HT-29 (cell line): ENCODE data around the gene FBXO40. TPM values are rescaled to one million over a fixed set of nuclear protein-coding genes. Genes with fewer than 3 reads are reported as not detected.

Experiments used
- DNase-seq: peaks from one replicate; pipeline ENCODE4 v3.0.0-alpha.2; 2015; ENCODE audit warnings: low spot score
- total RNA-seq: library from RNA; depleted of rRNA; stranded (reverse); fragments of >200 nt; shearing (Covaris generic); gene quantifications from 2 replicates; pipeline ENCODE4 v1.2.3, GENCODE V29; 2014

Gene FBXO40
- total RNA-seq, 1 experiment from 2014 or later = not detected

GRCh38 chr3:121621491-121621890 is 28.3 kb downstream of the FBXO40 start:
- DNase-seq = no peak

- no peak for DNase-seq
Observed at GRCh38 chr3:121624147-121624899, 31.1 kb downstream of the FBXO40 start.

DNA sequence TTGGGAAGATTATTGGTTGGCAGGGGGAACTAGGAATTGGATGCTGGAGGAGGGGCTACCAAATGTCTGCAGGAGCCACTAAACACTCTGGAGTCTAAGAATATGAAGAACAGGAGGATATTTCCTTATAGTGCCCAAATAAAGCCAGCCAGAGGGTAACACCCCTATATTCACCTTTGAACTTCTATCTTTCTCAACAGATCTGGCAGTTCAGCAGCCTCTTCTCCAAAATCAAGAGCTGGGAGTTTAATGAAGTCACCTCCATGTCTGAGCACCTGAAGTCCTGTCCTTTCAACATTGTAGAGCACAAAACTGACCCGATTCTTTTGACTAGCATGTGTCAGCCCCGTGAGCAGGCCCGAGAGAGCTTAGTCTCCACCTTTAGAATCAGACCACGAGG is 33.3 kb downstream of the FBXO40 start:
- no peak for DNase-seq

DNA sequence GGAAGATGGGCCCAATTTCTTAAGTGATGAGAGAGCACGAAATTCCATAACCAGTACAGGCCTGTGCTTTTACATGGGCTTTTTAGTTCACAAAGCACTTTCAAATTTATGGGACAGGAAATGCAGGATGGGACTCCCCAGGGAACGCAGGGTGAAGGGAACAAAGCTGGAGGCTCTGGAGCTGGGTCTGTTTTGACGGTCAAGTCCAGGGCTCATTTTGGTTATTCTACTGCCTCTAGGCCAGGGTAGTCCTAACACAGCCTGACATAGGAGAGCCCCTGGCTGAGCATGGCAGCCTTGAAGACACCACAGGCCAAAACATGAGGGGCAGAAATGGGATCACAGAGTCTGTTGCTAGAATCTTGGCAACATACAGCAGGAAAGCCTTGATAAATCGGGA is 34.0 kb downstream of the FBXO40 start:
- DNase-seq = no peak

GRCh38 chr3:121627622-121628021 is 34.4 kb downstream of the FBXO40 start:
- DNase-seq = no peak

- no peak for DNase-seq
Observed at GRCh38 chr3:121629601-121630000, 36.4 kb downstream of the FBXO40 start.

- DNase-seq = no peak
Observed at GRCh38 chr3:121630355-121630754, 37.2 kb downstream of the FBXO40 start.

- no peak for DNase-seq
Observed at GRCh38 chr3:121637922-121638321, 44.7 kb downstream of the FBXO40 start.

DNA sequence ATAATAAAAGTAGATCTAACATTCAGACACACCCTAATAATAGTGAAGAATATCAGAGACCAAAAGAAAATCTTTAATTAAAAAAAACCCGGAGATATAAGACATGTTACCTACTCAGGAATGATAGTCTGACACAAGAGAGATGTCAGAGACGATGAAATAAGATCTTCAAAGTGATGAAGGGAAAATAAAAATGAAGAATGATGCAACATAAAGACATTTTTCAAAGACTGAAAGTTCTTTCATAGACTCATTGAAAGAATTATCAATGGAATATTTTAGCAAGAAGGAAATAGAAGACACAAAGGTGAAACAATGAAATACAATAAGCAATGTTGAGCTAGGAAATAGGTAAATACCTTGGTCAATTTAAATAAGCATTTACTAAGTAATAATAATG is 47.9 kb downstream of the FBXO40 start:
- DNase-seq = no peak

- no peak for DNase-seq
Observed at GRCh38 chr3:121642601-121643314, 49.6 kb downstream of the FBXO40 start.

DNA sequence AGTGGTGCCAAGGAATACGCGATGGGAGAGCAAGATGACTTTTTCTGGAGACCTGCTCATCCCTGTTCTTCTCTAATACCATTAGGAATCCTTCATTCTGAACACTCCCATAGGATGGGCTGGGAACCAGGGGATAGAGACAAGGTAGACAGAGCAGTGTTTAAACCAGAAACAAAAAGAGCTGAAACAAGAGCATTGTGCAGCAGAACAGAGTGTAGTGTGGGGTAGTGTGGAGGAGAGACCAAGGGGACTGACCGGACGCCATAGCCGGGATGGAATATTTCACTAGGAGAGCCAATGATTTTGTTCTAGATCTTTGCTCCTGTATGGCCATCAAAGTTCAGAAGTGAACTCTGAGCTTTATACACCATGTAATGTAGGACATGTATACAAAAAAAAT is 51.9 kb downstream of the FBXO40 start:
- DNase-seq = no peak

DNA sequence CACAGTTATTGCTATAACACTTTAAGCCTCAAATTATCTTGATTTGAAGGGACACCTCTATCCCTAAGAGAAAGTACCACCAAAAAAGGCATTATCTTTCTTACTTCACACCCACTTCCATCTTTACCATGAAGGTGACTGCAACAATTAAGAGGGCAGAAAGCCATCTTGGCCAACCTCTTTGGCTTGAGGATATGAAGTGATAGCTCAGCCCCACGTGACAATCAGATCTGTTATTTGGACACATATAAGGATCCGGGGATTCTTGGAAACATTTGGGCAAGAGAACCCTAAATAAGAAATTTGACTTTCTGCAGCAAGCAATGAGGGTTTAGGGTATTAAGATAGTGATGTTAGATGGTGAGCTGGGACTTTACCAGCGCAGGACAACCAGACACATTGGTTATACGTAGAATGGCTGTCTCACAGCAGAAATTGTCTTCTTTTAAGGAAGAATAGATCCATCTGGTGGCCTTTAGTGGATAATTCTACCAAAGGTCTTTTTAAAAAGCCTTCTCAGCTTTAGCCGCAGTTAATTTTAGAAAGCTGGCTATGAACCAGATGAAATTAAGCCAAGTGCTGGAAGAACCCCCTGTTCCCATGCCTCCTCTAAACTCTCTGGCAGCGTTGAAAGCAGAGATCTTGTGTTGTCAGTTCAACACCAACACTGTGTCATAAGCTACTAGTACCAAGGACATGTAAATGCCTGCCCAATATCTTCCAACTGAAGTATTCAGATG is 55.2 kb downstream of the FBXO40 start:
- DNase-seq = no peak

DNA sequence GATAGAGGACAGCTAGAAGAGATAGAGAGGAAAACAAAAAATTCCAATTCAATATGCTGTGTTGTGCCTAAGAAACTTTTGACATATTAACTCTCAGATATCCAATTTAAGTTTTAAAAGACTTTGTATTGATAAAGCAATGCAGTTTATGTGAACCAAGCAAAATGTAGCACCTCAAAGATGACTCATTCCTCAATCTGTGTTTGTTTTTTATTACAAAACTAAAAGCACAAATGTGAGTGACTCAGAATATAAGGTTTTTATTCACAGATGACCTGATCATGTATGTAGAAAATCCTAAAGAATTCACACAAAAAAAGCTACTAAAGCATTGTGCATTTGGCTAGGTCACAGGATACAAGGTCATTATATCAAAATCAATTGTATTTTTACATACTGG is 56.5 kb downstream of the FBXO40 start:
- DNase-seq = no peak

DNA sequence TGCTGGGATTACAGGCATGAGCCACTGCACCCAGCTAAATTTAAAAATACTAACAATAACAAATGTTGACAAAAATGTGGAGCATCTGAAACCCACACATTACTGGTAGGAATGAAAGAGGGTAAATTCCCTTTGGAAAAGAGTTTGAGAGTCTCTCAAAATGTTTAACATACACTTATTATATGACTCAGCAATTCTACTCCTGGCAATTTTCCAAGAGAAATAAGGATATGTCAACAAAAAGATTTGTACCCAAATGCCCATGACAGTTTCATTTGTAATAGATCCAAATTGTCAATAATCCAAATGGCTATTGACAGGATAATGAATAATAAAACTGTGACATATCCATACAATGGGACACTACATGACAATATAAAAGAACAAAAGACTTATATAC is 58.5 kb downstream of the FBXO40 start:
- DNase-seq = peak; percentile 45

DNA sequence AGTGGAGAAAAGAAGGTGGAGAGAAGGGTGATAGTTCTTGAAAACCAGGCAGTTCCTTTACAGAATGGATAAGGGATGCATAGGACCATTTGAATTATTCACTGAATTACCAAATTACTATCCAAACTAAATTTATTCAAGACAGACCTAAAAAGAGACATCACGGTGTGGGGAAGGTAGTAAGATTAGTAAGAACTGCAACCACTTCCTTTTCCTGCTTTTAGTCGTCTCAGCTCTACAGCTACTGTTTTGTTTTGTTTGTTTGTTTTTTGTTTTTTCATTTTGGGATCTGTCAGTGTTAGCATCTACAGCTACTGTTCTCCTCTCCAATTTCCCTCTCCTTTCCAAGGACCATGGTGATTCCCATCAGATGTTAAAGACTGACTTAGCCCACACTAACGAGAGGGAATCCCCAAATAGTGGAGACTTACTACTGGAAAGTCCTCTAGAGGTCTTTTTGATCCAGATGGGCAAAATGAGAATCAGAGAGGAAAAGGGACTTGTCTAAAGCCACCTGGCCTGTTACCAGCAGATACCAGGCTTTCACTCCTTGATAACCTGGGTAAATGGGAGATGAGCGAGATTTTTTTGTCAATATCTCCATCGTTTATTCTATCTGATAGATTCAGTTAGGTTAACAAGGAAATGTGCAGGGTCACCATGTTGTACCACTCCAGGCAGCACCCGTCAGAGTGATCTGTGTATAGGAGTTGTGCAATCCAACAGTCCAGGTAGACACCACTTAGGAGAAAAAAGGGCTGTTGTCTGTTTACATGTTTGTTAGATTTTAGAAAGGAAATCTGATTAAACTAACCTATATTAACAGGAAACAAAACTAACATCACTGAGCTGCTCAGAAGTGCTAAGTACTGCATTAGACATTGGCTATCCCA is 61.6 kb downstream of the FBXO40 start:
- DNase-seq = no peak

DNA sequence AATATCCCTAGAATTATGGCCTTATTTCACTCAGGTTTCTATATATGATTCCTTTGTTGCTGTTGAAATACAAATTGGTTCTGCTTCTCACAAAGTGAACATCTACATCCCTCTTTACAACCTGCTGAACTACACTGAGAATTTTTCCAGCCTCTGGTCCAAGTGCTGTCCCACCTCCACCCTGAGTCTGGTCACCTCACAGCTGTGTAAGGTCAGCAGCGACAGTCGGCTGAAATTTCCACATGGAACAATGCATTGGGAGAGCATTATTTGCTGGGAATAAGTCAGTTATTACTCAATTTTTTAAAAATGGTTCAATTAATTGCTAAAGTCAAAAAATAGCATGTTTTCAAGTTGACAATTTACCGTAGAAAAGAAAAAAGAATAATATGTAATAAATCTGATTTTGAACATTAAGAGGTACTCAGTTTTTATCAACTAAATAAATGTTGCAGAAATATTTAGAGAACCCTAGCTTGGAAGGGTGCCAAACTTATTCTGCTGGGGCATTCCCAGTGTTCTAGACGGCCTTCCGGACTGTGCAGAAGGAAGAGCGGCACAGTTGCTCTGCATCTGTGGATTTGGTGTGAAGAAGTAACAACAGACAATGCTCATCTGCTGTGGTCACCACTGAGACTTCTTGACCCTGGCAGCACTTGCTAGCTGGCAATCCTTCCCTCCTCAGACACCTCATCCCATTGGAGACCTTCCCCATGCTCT is 65.7 kb downstream of the FBXO40 start:
- no peak for DNase-seq

DNA sequence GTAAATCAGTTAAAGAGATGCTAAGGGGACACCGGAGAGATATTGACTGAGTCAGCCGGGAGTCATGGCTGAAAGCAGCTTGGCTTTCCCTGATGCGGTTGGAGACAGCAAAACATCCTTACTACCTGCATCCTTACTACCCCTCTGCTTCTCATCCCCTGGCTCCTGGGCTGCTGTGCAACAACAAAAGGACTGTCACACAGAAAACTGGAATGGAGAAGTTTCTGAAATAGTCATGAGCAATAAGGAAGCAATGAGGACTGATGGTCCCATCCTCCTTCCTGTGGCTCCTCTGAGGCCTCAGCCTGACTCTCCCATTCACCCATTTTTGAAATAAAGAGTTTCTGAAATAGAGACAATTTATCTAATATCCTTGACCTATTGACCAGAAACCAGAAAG is 66.4 kb downstream of the FBXO40 start:
- no peak for DNase-seq

GRCh38 chr3:121660356-121661171 is 67.4 kb downstream of the FBXO40 start, which contains the start of gene HCLS1:
TSS of gene HCLS1 (minus strand) at chr3:121660903. CDS start at chr3:121658347, 2,556 bp downstream.
- no peak for DNase-seq

GRCh38 chr3:121661376-121661775 is 68.2 kb downstream of the FBXO40 start:
- no peak for DNase-seq

GRCh38 chr3:121662742-121663141 is 69.6 kb downstream of the FBXO40 start:
- DNase-seq = no peak
